HG02571 (cell line): ENCODE results near the gene RORB.

Experiments
- ATAC-seq: cut with Tn5 transposase; IDR thresholded peaks from one replicate; pipeline ENCODE4 v1.9.1; 2021; ENCODE audit warnings: mild to moderate bottlenecking, moderate library complexity; ENCODE audit not compliant: unreplicated experiment

RORB gene

GRCh38 chr9:74589576-74589975, 92.4 kb downstream of the RORB start:
- no peak for ATAC-seq

DNA sequence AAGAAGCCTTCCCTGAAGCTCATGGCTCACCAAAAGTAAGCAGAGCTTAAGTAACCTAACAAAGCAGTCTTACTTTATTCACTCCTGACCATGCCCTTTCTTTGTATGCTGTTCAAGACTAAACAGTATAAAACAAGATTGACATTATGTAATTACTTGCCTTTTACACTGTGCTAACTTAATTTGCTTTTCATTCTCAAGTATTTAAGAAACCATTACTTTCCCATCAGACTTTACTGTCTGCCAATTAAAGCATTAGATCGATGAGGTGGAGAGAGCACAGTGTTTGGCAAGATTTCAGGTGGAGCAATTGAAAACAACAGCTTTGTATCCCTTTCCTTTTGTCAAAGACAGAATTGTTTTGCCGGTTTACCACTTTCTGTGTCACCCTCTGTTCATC, 98.2 kb downstream of the RORB start:
- ATAC-seq, result no peak

DNA sequence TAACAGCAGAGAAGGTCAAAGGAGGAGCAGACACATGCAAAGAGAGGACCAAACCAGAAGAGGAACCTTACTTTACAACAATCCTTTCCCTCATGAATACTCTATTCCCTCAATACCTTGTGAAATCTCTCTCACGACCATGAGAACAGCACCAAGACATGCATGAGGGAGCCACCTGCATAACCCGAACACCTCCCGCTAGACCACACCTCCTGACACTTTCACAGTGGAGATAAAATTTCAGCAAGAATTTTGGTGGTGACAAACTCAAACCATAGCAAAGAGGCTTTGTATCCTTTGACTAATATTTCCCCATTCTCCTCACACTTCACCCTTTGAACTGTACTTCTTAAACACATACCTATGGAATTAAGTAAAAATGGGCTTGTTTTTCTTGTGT, 101.7 kb downstream of the RORB start:
- no peak for ATAC-seq

- no peak for ATAC-seq
These were observed 112.7 kb downstream of the RORB start for GRCh38 chr9:74609671-74610405.

GRCh38 chr9:74610523-74611061, 113.5 kb downstream of the RORB start:
- no peak for ATAC-seq

DNA sequence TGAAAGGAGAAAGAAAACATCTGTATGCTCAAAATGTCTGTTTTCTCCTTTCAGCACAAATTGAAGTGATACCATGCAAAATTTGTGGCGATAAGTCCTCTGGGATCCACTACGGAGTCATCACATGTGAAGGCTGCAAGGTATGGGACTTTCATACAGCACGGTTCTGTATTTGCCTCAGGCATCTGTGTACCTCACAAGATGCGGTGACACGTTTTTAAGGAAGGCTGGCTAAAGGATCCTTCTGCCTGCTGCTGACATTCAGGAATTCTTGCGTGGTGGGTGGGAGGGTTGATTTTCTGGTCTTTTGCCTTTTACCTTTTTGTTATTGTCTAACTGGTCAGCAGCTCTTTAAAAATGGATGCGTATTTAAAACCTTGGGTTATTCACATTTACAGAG, 133.1 kb downstream of the RORB start:
- ATAC-seq, result no peak

DNA sequence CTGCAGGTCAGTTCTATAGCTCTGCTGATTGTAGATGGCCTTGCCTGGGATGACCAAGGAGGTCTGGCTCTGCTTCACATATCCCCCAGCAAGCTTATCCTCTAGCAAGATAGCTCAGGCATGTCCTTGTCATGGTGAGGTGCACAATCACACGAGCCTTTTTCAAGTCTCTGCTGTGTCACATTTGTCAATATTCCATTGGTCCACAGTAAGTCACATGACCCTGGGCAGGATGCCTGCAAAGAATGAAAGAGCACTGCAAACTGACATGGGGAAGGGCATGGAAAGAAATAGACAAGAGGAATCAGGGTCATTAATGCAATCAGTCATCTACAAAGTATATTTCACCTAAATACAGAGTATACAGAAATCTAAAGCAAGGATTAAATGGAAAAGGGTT, 142.0 kb downstream of the RORB start:
- ATAC-seq, result no peak

DNA sequence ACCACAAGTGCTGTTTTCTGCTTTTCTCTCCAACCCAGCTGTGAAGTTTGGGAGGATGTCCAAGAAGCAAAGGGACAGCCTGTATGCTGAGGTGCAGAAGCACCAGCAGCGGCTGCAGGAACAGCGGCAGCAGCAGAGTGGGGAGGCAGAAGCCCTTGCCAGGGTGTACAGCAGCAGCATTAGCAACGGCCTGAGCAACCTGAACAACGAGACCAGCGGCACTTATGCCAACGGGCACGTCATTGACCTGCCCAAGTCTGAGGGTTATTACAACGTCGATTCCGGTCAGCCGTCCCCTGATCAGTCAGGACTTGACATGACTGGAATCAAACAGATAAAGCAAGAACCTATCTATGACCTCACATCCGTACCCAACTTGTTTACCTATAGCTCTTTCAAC, 145.2 kb downstream of the RORB start:
- no peak for ATAC-seq

- no peak for ATAC-seq
These were observed 146.3 kb downstream of the RORB start for GRCh38 chr9:74643303-74643923.

GRCh38 chr9:74644023-74644422, 146.9 kb downstream of the RORB start:
- no peak for ATAC-seq

DNA sequence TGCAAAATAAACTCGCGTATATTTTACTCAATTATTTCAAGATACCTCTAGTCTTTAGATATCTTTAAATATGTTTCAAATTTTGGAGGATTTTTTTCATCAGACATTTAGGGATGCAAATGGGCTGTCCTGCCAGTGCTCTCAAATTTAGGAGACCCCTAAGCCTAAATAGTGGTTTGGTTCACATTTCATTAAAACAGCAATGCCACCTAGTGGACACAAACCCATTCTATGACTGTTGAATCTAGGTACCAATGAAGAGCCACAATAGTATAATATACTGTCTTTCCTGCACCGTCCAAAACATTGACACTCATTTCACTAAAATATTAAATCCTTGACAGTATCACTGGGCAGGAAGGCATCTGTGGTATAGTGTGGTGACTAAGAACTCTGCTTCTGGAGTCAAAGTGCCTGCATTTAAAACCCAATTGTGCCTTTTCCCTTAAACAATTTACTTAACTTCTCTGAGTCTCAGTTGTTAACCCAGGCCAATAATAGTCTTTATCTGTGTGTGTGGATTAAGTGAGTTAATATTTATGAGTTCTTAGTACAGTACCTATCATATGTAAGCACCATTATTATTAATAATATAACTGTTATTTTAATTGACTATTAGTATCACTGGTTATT, 148.0 kb downstream of the RORB start:
- ATAC-seq, result no peak

GRCh38 chr9:74653410-74654080, 156.4 kb downstream of the RORB start:
- ATAC-seq, result no peak

- ATAC-seq, result no peak
These were observed 165.5 kb downstream of the RORB start for GRCh38 chr9:74662674-74663073.

DNA sequence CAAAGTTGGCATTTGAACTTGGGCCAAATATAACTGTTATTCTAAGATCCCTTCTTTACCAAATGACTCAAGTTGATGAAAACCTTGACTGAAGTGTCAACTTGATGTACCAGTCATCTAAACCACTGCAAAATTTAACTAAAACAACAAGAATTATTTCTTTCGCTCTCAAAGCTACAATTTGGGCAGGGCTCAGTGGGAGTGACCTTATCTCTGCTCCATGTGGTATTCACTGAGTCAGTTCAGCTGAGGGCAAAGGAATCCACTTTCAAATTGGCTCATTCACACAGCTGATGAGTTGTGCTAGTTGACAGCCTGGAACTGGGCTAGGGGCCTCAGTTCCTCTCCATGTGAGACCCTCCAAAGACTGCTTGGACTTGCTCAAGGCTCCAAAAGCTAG, 166.3 kb downstream of the RORB start:
- no peak for ATAC-seq

GRCh38 chr9:74666625-74667316, 169.6 kb downstream of the RORB start:
- ATAC-seq, result no peak

GRCh38 chr9:74672237-74672636, 175.1 kb downstream of the RORB start:
- no peak for ATAC-seq

GRCh38 chr9:74674077-74674476, 176.9 kb downstream of the RORB start:
- no peak for ATAC-seq

DNA sequence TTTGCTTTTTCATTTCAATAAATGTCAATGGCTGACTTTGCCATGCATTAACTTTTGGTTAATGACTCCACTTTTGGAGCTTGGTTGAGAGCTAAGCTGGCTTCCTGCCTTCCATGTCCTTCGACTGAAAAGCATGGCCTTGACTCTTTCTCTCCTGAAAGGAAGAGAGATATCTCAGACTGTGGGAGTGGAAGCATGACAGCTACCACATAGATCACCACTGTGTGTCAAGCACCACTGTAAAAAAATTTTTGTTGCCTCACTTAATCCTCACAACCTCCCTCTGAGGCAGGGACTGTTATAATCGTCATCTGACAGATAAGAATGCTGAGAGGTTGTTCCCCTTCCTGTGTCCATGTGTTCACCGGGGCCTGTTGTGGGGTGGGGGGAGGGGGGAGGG, 184.8 kb downstream of the RORB start:
- no peak for ATAC-seq

- ATAC-seq, result no peak
These were observed 186.2 kb downstream of the RORB start for GRCh38 chr9:74683322-74683721.

DNA sequence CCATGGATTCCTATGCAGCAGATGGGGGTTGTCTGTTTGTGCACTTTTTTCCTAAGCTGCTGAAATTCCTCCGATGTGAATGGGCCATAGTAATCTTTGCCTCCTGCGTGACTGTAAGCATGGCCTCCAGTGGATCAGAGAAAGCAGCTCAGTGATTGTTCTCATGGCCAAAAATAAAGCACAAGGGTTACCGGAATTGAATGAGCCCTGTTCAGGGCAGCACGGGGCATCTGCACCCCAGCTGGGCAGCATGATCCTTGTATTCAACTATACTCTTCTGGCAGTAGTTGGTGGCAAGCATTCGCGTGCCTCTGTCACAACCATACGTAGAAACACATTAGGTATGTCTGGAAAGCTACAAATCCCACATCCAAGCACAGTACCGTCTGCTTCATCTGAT, 193.9 kb downstream of the RORB start:
- no peak for ATAC-seq

- ATAC-seq, result no peak
These were observed 199.4 kb downstream of the RORB start for GRCh38 chr9:74696520-74696919.
